ENCODE results near the gene CYP2W1.

DNA sequence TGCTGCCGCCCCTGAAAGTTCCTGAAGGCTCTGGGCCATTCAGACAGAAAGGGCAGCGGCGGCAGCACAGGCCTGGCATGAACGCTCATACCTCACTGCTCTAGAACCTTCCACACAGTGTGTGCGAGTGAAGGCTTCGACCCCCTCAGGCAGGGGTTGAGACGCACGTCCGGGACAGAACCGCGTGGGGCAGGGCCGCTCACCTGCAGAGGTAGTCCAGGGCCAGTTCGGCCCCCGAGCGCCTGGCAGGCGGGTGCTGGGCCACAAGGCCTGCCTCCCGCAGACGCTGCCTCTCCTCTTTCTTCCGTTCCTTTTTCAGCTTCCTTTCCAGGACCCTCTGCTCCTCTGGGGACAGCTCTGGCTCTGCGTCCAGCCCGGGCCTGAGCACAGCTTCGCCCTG, 26.8 kb downstream of the CYP2W1 start:
- TF ChIP-seq ZNF140 (tag by site-specific recombination; IDR thresholded peaks at IDR 0.05) (no peak), SP2 (tag by site-specific recombination; IDR thresholded peaks at IDR 0.05) (no peak), YY1 (tag by site-specific recombination; IDR thresholded peaks at IDR 0.05) (no peak), ZNF23 (tag by site-specific recombination; IDR thresholded peaks at IDR 0.05; ENCODE audit: borderline replicate concordance) (no peak), MZF1 (tag by site-specific recombination; IDR thresholded peaks at IDR 0.05; ENCODE audit: borderline replicate concordance) (no peak), ZNF792 (tag by site-specific recombination; IDR thresholded peaks at IDR 0.05) (no peak), ZSCAN30 (tag by site-specific recombination; IDR thresholded peaks at IDR 0.05) (no peak), TCF7L2 (IDR thresholded peaks at IDR 0.05; ENCODE audit: borderline replicate concordance, low read depth, low read length) (no peak), ZNF544 (tag by site-specific recombination; IDR thresholded peaks at IDR 0.05) (no peak), ZNF548 (tag by site-specific recombination; IDR thresholded peaks at IDR 0.05) (no peak)
- TF ChIP-seq, protein P1, sequence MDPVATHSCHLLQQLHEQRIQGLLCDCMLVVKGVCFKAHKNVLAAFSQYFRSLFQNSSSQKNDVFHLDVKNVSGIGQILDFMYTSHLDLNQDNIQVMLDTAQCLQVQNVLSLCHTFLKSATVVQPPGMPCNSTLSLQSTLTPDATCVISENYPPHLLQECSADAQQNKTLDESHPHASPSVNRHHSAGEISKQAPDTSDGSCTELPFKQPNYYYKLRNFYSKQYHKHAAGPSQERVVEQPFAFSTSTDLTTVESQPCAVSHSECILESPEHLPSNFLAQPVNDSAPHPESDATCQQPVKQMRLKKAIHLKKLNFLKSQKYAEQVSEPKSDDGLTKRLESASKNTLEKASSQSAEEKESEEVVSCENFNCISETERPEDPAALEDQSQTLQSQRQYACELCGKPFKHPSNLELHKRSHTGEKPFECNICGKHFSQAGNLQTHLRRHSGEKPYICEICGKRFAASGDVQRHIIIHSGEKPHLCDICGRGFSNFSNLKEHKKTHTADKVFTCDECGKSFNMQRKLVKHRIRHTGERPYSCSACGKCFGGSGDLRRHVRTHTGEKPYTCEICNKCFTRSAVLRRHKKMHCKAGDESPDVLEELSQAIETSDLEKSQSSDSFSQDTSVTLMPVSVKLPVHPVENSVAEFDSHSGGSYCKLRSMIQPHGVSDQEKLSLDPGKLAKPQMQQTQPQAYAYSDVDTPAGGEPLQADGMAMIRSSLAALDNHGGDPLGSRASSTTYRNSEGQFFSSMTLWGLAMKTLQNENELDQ (tag by site-specific recombination; IDR thresholded peaks at IDR 0.05; ENCODE audit: low read depth), result no peak
- TF ChIP-seq, protein P2, sequence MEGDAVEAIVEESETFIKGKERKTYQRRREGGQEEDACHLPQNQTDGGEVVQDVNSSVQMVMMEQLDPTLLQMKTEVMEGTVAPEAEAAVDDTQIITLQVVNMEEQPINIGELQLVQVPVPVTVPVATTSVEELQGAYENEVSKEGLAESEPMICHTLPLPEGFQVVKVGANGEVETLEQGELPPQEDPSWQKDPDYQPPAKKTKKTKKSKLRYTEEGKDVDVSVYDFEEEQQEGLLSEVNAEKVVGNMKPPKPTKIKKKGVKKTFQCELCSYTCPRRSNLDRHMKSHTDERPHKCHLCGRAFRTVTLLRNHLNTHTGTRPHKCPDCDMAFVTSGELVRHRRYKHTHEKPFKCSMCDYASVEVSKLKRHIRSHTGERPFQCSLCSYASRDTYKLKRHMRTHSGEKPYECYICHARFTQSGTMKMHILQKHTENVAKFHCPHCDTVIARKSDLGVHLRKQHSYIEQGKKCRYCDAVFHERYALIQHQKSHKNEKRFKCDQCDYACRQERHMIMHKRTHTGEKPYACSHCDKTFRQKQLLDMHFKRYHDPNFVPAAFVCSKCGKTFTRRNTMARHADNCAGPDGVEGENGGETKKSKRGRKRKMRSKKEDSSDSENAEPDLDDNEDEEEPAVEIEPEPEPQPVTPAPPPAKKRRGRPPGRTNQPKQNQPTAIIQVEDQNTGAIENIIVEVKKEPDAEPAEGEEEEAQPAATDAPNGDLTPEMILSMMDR (tag by site-specific recombination; IDR thresholded peaks at IDR 0.05), result no peak
- TF ChIP-seq, protein P3, sequence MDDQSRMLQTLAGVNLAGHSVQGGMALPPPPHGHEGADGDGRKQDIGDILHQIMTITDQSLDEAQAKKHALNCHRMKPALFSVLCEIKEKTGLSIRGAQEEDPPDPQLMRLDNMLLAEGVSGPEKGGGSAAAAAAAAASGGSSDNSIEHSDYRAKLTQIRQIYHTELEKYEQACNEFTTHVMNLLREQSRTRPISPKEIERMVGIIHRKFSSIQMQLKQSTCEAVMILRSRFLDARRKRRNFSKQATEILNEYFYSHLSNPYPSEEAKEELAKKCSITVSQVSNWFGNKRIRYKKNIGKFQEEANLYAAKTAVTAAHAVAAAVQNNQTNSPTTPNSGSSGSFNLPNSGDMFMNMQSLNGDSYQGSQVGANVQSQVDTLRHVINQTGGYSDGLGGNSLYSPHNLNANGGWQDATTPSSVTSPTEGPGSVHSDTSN (CRISPR knock-in tag; IDR thresholded peaks at IDR 0.05), result no peak
- TF ChIP-seq, protein P4, sequence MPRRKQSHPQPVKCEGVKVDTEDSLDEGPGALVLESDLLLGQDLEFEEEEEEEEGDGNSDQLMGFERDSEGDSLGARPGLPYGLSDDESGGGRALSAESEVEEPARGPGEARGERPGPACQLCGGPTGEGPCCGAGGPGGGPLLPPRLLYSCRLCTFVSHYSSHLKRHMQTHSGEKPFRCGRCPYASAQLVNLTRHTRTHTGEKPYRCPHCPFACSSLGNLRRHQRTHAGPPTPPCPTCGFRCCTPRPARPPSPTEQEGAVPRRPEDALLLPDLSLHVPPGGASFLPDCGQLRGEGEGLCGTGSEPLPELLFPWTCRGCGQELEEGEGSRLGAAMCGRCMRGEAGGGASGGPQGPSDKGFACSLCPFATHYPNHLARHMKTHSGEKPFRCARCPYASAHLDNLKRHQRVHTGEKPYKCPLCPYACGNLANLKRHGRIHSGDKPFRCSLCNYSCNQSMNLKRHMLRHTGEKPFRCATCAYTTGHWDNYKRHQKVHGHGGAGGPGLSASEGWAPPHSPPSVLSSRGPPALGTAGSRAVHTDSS (tag by site-specific recombination; IDR thresholded peaks at IDR 0.05), result no peak

Data from HEK293 (cell line).